H1 (cell line): ENCODE data around the gene AGAP1. TPM values are rescaled to one million over a fixed set of nuclear protein-coding genes. Genes with fewer than 3 reads are reported as not detected.

Experiments
- CBX5 ChIP-seq: fragments of 300-800, 300-1000 bp; sonication (generic); IDR thresholded peaks from 2 replicates; pipeline ENCODE4 v1.7.1; 2016; ENCODE audit warnings: antibody characterized with exemption, low read length, low read depth
- GABPA ChIP-seq: IDR thresholded peaks from 2 replicates; pipeline ENCODE4 v1.6.1; 2011; ENCODE audit warnings: mild to moderate bottlenecking, low read length, moderate library complexity, borderline replicate concordance; ENCODE audit not compliant: insufficient read depth
- HDAC2 ChIP-seq, 2 experiments: fragments of 300-600 bp in 1 of 2; sonication (generic) in 1 of 2; IDR thresholded peaks; 2 replicates each; pipeline ENCODE4 v1.6.1; 2011 to 2012; ENCODE audit warnings: low read depth in 2 of 2, low read length in 2 of 2, mild to moderate bottlenecking in 2 of 2, moderate library complexity in 2 of 2, borderline replicate concordance in 1 of 2, inconsistent platforms in 1 of 2
- SAP30 ChIP-seq: fragments of 300-600 bp; sonication (generic); IDR thresholded peaks from 2 replicates; pipeline ENCODE4 v1.7.1; 2012; ENCODE audit warnings: low read length, moderate library complexity, mild to moderate bottlenecking, inconsistent platforms; ENCODE audit not compliant: insufficient read depth, insufficient replicate concordance
- SIRT6 ChIP-seq: IDR thresholded peaks from one replicate; pipeline ENCODE4 v1.7.1; 2012; ENCODE audit warnings: low read length, inconsistent platforms
- SIX5 ChIP-seq: IDR thresholded peaks from 2 replicates; pipeline ENCODE4 v1.6.1; 2011; ENCODE audit warnings: mild to moderate bottlenecking, low read depth, low read length
- SP1 ChIP-seq: IDR thresholded peaks from 2 replicates; pipeline ENCODE4 v1.6.1; 2011; ENCODE audit warnings: low read depth, low read length
- YY1 ChIP-seq: IDR thresholded peaks from 2 replicates; pipeline ENCODE4 v1.6.1; 2011; ENCODE audit warnings: low read depth, mild to moderate bottlenecking, low read length
- polyA plus RNA-seq, 7 experiments: library from polyadenylated mRNA; depleted of rRNA in 3 of 7; stranded (reverse) in 5 of 7; unstranded in 2 of 7; fragments of >200 nt in 5 of 7; fragments of 200-250 nt in 2 of 7; gene quantifications; 1 replicate in 5 of 7; 2 replicates in 1 of 7; 4 replicates in 1 of 7; pipeline versions ENCODE4 v1.2.1 to v1.2.3, GENCODE V29; 2011 to 2013; ENCODE audit warnings: missing spikeins in 2 of 7, mixed read lengths in 2 of 7
- total RNA-seq: library from RNA; stranded (reverse); fragmentation: NEBNext Ultra II Directional; extraction: Animal tissue kit (Norgen Biotek cat#: 25700); gene quantifications from 2 replicates; pipeline ENCODE4 v1.2.1, GENCODE V29; 2021
- TF ChIP-seq, protein P1 (sequence below): IDR thresholded peaks from 2 replicates; pipeline ENCODE4 v1.6.1; 2011; ENCODE audit warnings: low read length, improper control_type of control experiment

AGAP1 gene
- total and polyA plus RNA-seq, 2 of the 8 experiments (the other 6 are each of a cell fraction or from before 2014, with no cell fraction given): 18.1 to 39.4 TPM

DNA sequence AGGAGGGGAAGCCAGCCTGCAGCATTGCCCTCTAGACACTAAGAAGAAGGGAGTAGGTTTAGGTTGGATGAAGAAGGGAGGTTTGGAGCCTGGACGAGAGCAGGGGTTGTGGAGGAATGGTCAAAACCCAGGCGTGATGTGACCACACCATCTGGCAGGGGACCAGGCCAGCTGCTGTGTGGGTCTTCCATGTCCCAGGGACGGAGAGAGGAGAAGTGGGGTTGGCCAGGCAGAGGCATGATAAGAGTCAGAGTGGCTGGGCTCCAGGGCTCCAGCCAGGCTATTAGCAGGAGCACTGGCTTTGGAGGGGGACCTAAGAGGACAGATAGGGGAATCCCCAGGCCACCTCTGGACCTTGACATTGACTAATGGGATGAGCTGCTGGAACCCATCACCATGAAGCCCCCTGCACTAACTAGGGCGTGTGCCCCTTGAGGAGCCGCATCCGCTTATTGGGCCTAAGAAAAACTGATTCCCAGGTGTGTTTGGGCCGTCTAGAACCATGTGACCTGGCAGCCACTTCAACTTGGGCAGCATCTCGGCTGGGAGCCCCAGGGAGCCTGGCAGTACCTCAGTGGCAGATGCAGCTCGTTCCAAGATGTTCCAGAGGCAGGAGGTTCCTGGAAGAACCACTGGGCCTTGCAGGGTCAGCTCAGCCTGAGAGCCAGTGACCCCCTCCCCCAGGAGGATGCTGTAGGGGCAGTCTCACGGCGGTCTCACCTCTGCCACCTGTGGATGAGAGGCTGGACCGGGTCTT, 235.1 kb downstream of the AGAP1 start (continued):
- TF ChIP-seq HDAC2 (IDR thresholded peaks at IDR 0.05; ENCODE audit: borderline replicate concordance in 1 of 2, low read depth in 2 of 2, low read length in 2 of 2) (no peak), CBX5 (no peak), SIRT6 (no peak), SP1 (no peak), YY1 (no peak), SAP30 (no peak), GABPA (no peak), SIX5 (no peak)
- TF ChIP-seq, protein P1, sequence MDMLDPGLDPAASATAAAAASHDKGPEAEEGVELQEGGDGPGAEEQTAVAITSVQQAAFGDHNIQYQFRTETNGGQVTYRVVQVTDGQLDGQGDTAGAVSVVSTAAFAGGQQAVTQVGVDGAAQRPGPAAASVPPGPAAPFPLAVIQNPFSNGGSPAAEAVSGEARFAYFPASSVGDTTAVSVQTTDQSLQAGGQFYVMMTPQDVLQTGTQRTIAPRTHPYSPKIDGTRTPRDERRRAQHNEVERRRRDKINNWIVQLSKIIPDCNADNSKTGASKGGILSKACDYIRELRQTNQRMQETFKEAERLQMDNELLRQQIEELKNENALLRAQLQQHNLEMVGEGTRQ: no peak
